HG03354 (cell line): ENCODE data around the gene C1orf115.
"Not testable (repeated sequence)": the region's sequence is repeated elsewhere in the genome, so short reads cannot be mapped to it uniquely, and the experiment has no call there.

Experiments used
- ATAC-seq: cut with Tn5 transposase; IDR thresholded peaks from one replicate; pipeline ENCODE4 v1.9.1; 2021; ENCODE audit warnings: mild to moderate bottlenecking; ENCODE audit not compliant: unreplicated experiment, poor library complexity, severe bottlenecking

Gene C1orf115

GRCh38 chr1:220715986-220716385, 25.8 kb downstream of the C1orf115 start:
- not testable (repeated sequence) for ATAC-seq

DNA sequence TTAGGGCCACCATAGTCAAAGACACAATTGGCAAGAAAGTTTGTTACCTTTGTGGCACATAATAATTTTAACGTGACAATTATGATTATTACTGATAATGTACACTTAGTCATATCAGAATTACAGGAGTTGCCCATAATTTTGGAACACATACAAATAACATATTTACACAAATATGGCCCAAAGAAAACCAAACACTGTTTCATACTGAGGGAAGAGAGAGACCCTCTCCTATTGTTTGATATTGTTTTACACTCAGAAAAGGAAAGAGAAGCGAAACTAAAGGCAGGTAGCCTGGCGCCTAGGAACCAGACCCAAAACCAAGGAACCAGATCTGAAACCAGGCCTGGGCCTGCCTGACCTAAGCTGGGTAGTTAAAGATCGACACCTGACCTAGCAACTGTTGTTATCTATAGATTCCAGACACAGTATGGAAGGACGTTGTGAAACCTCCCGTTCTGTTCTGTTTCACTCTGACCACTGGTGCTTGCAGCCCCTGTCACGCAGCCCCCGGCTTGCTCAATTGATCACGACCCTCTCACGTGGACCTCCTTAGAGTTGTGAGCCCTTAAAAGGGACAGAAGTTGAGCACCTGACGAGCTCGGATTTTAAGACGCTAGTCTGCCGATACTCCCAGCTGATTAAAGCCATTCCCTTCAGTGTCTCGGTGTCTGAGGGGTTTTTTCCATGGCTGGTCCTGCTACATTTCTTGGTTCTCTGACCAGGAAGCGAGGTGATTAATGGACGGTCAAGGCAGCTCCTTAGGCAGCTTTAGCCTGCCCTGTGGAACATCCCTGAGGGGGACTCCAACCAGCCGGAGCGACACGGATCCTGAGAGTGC, 27.9 kb downstream of the C1orf115 start:
- ATAC-seq = no peak

DNA sequence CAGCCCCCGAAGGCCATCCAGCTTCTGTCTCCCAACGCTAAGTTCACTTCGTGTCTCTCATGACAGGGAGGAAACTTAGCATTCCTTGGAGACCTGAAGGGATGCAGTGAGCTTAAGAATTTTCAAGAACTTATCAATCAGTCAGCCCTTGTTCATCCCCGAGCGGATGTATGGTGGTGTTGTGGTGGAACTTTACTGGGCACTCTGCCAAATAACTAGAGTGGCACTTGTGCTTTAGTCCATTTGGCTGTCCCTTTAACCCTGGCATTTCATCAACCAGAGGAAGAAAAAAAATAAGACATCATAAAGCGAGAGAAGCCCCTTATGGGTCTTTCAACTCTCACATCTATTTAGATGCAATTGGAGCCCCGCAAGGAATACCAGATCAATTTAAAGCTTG, 31.1 kb downstream of the C1orf115 start:
- not testable (repeated sequence) for ATAC-seq

DNA sequence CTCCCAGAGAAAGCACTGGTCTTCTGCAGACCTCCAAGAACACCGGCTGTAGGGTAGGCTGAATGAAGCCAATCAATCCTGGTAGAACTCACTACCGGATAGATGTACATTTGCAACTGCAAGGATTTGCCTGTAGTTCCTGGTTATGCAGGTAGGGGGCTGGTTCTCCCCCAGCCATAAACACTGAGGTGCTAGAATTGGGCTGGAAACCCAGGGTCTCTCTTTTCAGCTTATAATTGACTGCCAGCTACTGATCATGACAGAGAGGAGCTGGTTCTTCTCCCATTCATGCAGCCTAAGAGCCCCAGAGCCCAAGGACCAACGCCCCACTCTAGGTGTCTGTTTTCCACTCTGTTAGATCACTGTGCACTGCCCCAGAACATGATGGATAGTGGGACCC, 36.5 kb downstream of the C1orf115 start:
- ATAC-seq = peak; percentile 64

GRCh38 chr1:220727519-220727918, 37.4 kb downstream of the C1orf115 start:
- ATAC-seq = no peak

DNA sequence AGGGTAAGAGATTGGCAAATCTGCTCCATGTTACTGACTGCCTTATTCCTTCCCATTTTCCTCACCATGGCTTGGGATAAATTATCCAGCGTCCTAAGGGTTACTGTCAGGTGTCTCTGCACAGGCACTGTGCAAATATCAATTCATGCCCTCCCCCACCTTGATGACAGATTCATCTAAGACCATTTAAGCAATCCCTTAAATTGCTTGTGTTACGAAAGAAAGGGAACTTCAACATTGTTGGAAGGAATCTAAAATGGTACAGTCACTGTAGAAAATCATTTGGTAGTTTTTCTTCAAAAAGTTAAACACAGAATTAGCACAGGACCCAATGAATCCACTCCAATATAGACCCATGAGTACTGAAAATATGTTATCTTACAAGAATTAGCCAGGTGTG, 40.3 kb downstream of the C1orf115 start:
- no peak for ATAC-seq

- no peak for ATAC-seq
These were observed 42.0 kb downstream of the C1orf115 start for GRCh38 chr1:220732137-220732536.

- peak; percentile 17 for ATAC-seq
These were observed 42.5 kb downstream of the C1orf115 start for GRCh38 chr1:220732621-220733020.

- ATAC-seq = peak; percentile 94
These were observed 43.0 kb downstream of the C1orf115 start for GRCh38 chr1:220733086-220733601.

DNA sequence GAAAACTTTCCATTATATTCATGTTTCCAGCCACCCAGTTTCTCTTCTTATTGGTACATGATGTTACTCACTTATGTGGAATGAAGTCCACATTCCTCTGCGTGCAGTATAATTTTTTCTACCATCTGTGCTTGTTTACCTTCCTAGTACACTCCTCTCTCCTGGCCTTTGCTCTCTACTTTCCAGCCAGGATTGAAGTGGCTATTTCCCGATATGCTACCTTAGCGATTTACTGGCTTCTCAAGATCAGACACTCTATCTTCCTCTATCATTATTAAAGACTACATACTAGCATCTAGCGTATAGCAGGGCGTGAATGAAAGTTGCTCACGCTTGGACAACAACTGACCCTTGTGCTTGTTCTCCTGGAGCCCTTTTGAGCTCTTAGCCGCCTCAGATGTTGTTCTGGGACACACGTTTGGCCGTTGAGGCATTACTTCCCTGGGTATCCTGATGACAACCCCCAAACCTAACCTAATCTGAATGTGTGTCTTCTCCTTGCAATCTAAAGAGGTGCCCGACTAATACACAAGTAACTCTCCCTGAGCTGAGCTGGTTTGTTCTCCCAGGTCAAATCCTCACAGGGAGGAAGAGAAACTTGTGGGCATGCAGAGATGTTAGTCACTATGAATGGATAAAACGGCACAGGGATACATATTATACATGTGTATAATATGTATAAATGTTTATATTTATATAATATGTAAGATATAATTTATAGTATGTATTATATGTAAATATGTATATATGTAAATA, 44.6 kb downstream of the C1orf115 start:
- no peak for ATAC-seq

DNA sequence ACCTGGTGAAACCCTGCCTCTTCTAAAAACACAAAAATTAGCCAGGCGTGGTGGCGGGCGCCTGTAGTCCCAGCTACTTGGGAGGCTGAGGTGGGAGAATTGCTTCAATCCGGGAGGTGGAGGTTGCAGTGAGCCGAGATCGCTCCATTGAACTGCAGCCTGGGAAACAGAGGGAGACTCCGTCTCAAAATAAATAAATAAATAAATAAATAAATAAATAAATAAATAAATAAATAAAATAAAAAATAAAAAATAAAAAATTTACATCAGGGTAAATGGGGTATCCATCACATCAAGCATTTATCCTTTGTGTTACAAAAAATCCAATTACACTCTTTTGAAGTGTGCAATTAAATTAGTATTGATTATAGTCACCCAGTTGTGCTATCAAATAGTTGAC, 46.1 kb downstream of the C1orf115 start:
- ATAC-seq = not testable (repeated sequence)

DNA sequence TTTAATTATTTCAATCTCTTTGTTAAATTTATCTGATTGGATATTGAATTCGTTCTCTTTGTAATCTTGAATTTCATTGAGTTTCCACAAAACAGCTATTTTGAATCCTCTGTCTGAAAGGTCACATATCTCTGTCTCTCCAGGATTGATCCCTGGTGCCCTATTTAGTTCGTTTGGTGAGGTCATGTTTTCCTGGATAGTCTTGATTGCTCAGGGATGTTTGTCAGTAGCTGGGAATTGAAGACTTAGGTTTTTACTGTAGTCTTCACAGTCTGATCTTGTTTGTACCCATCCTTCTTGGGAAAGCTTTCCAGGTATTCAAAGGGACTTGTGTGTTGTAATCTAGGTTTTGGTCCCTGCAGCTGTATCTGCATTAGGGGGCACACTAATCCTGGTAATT, 51.2 kb downstream of the C1orf115 start:
- ATAC-seq = no peak

DNA sequence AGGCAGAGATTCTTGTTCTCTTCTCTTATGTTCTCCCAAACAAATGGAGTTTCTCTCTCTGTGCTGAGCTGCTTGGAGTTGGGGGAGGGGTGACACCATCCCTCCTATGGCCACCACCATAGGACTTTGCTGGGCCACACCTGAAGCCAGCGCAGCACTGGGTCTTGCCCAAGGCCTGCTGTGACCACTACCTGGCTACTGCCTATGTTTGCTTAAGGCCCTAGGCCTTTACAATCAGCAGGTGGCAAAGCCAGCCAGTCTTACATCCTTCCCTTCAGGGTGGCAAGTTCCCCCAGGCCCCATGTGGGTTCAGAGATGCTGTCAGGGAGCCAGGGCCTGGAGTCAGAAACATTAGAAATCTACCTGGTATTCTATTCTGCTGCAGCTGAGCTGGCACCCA, 51.7 kb downstream of the C1orf115 start:
- ATAC-seq = no peak

DNA sequence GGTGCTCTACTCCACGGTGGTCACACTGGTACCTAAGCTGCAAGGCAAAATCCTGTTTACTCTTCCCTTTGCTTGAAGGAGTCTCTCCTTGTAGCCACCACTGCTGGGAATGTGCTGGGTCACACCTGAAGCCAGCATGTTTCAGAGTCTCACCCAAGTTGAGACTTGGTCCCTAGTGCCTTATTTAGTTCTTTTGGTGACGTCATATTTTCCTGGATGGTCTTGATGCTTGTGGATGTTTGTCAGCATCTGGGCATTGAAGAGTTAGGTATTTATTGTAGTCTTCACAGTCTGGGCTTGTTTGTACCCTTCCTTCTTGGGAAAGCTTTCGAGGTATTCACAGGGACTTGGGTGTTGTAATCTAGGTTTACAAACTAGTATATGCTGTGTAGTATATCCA, 52.4 kb downstream of the C1orf115 start:
- no peak for ATAC-seq

- ATAC-seq = no peak
These were observed 56.7 kb downstream of the C1orf115 start for GRCh38 chr1:220746851-220747250.

DNA sequence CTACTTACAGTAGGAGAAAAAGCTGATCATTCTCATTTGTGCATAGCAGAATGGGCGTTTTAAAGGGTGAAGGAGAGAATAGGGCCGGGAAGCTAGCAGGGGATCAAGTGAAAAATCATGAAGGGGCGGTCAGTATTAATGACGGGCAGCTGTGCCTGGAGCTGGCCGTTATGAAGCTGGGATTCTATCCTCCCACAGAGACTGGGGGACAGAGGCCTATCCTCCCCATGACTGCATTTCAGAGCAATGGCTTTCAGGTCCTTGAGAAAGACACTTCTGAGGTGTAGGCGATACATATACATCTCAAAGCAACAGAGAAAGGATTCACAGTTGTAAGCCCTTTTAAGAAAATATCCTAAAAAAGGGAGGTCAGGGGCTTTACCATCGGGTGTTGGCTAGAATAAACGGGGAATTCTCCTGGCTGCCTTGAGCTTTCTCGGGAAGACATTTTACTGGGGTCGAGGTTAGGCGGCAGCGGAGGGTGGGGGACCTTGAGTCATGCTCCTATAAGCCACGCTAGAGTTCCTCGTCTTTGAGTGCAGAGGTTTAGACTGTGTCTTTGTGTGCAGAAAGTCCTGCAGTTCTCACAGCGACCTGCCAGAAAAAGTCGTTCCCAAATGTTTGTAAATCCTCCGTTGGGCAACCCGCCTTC, 57.4 kb downstream of the C1orf115 start:
- no peak for ATAC-seq

DNA sequence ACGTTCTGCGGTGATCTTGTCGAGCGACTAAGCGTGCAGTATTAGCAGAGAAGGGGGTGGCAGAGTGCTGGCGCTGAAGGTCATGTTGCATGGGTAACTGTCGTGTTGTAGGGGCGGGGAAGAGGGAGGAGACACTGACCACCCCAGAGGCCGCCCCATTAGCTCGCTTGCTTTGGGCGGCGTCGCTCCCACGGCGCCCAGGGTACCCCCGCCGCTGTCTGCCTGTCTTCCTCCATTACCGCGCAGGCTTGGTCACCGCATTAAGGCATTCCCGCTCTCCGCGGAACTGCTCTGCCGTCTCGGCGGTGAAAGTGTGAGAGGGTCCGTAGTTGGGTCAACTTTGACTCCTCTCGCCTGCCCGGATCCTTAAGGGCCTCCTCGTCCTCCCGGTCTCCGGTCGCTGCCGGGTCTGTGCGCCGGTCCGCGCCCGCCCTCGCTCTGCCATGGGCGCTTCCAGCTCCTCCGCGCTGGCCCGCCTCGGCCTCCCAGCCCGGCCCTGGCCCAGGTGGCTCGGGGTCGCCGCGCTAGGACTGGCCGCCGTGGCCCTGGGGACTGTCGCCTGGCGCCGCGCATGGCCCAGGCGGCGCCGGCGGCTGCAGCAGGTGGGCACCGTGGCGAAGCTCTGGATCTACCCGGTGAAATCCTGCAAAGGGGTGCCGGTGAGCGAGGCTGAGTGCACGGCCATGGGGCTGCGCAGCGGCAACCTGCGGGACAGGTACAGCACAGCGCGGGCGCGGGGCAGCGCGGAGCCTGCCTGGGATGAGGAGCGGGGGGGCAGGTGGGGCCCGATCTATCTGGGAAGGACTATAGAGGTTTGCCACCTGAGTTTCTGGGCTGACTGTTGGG, 58.1 kb downstream of the C1orf115 start, which contains the start of gene MTARC2:
Gene MTARC2 (plus strand): TSS at position 234 of the 846 bp plus-strand sequence. CDS start 210 bp downstream, at position 444.
- peak; percentile 84 for ATAC-seq
